Activated CD8-positive, alpha-beta memory T cell treated with anti-CD3 and anti-CD28 coated beads for 36 hours (primary cell): Measurements from ENCODE around the gene TSACC. TPM values are rescaled to one million over a fixed set of nuclear protein-coding genes. Genes with fewer than 3 reads are reported as not detected.

Source experiments
- total RNA-seq, 2 experiments: library from RNA; stranded (reverse); gene quantifications; one replicate each; pipeline ENCODE4 v1.2.3, GENCODE V29; 2021

TSACC gene
- total RNA-seq, 2 experiments from 2014 or later: 0.36 TPM; not detected in 1

Other genes with a start within 250 kb of the TSACC start
- gene LMNA, start 223.8 kb upstream of the TSACC start, total RNA-seq: 10 to 100 TPM; 95.3 to 95.9 TPM
- 10 to 100 TPM; 18.4 to 18.8 TPM for gene SEMA4A, start 184.9 kb upstream of the TSACC start, total RNA-seq
- 10 to 100 TPM; 26.7 to 31.0 TPM for gene SLC25A44, start 144.4 kb upstream of the TSACC start, total RNA-seq
- gene PMF1, start 125.5 kb upstream of the TSACC start, total RNA-seq: 10 to 100 TPM; 79.7 to 82.9 TPM
- 1 to 10 TPM; 1.8 to 2.2 TPM for gene BGLAP, start 96.3 kb upstream of the TSACC start, total RNA-seq
- 1 to 10 TPM; 2.3 to 2.5 TPM for gene PAQR6, start 90.5 kb upstream of the TSACC start, total RNA-seq
- gene SMG5, start 55.7 kb upstream of the TSACC start, total RNA-seq: 100 to 1,000 TPM; 109 to 112 TPM
- 10 to 100 TPM; 10.1 to 10.2 TPM for gene TMEM79, start 54.2 kb upstream of the TSACC start, total RNA-seq
- gene GLMP, start 42.8 kb upstream of the TSACC start, total RNA-seq: 10 to 100 TPM; 20.3 to 20.6 TPM
- not detected for gene VHLL, start 39.2 kb upstream of the TSACC start, total RNA-seq
- gene CCT3, start 234 bp upstream of the TSACC start, total RNA-seq: 100 to 1,000 TPM; 500 to 528 TPM
- gene RHBG, start 30.7 kb downstream of the TSACC start, total RNA-seq: not detected
- gene MEF2D, start 162.2 kb downstream of the TSACC start, total RNA-seq: 10 to 100 TPM; 30.8 to 31.8 TPM
- 1 to 10 TPM; 8.6 to 9.3 TPM for gene IQGAP3, start 234.0 kb downstream of the TSACC start, total RNA-seq
- 10 to 100 TPM in 1 of 2 experiments, 1 to 10 TPM in 1; 9.3 to 10.7 TPM for gene TTC24, start 241.2 kb downstream of the TSACC start, total RNA-seq